Right atrium auricular region (tissue), 2 donors: ENCODE data around the gene CFAP410. TPM values are rescaled to one million over a fixed set of nuclear protein-coding genes. Genes with fewer than 3 reads are reported as not detected.

Experiments used
- DNase-seq: peaks from one replicate; pipeline ENCODE4 v3.0.0-alpha.2; 2019; ENCODE audit warnings: low spot score
- H3K27ac ChIP-seq, 2 donors: fragments of 200-600 bp; sonication (generic); 1 replicate in 1 of 2; 2 replicates in 1 of 2; pipeline ENCODE4 v1.5.1; 2016 to 2019
- H3K27me3 ChIP-seq, 2 donors: fragments of 200-600 bp; sonication (generic); one replicate each; pipeline versions ENCODE4 v1.5.1 to v1.6.0; 2017 to 2019
- H3K36me3 ChIP-seq: fragments of 200-600 bp; sonication (generic); one replicate; pipeline ENCODE4 v1.5.1; 2016
- H3K4me1 ChIP-seq, 2 donors: fragments of 200-600 bp; sonication (generic); one replicate each; pipeline versions ENCODE4 v1.5.1 to v1.6.0; 2017 to 2019
- H3K4me3 ChIP-seq, 2 donors: fragments of 200-600 bp; sonication (generic); 1 replicate in 1 of 2; 2 replicates in 1 of 2; pipeline ENCODE4 v1.5.1; 2017 to 2019; ENCODE audit warnings: mild to moderate bottlenecking in 1 of 2, moderate library complexity in 1 of 2
- H3K9me3 ChIP-seq, 2 donors: fragments of 200-600 bp; sonication (generic); one replicate each; pipeline ENCODE4 v1.5.1; 2019
- total RNA-seq, 2 donors: library from RNA; depleted of rRNA; stranded (reverse); fragments of >200 nt; gene quantifications; one replicate each; pipeline ENCODE4 v1.1.0, GENCODE V29; 2016
- TF ChIP-seq, protein P1 (sequence below), 2 donors: fragments of 200-600 bp; sonication (generic); IDR thresholded peaks; one replicate each; pipeline ENCODE4 v1.5.1; 2019; ENCODE audit warnings: antibody characterized with exemption in 2 of 2

CFAP410 gene
- total RNA-seq, 2 donors from 2014 or later, result 21.4 to 23.2 TPM

DNA sequence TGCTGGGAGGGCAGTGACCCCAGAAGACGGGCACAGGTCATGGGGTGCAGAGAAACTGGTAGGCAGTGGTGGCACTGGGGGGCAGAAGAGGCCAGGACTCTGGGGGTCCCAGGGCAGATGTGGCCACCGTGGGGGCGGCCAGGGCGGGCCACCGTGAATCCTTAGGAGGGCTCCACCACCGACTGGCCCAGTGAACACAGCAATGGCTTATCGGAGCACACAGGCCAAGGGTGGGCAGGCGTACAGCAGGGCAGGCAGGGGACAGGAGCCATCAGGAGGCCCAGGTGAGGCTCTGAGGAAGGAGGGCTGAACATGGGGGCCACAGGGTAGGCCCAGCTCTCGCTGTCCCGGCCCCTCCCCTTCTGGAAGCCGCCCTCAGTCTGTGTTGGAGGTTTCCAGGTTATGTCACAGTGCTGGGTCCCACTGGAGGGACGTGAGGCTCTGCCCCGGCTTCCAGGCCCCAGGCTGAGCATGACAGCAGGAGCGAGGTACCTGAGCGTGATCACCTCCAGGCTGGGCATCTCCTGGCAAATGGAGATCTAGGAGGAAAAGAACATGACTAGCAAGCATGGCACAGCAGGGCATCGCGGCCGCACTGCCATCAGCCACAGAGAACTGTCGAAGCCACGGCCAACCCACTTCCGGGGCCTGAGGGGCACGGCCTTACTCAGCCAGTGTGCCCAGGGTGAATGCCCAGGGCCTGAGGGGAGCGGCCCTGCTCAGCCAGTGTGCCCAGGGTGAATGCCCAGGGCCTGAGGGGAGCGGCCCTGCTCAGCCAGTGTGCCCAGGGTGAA lies 3.7 kb downstream of the CFAP410 start:
- TF ChIP-seq, protein P1, sequence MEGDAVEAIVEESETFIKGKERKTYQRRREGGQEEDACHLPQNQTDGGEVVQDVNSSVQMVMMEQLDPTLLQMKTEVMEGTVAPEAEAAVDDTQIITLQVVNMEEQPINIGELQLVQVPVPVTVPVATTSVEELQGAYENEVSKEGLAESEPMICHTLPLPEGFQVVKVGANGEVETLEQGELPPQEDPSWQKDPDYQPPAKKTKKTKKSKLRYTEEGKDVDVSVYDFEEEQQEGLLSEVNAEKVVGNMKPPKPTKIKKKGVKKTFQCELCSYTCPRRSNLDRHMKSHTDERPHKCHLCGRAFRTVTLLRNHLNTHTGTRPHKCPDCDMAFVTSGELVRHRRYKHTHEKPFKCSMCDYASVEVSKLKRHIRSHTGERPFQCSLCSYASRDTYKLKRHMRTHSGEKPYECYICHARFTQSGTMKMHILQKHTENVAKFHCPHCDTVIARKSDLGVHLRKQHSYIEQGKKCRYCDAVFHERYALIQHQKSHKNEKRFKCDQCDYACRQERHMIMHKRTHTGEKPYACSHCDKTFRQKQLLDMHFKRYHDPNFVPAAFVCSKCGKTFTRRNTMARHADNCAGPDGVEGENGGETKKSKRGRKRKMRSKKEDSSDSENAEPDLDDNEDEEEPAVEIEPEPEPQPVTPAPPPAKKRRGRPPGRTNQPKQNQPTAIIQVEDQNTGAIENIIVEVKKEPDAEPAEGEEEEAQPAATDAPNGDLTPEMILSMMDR (IDR thresholded peaks at IDR 0.05), result no peak
- no peak overlapping the region for H3K4me3 ChIP-seq
- H3K36me3 ChIP-seq, result peaks cover 23% of the 10 kb centered on the region
- H3K9me3 ChIP-seq, result no peaks in the 10 kb centered on the region
- H3K27ac ChIP-seq, result no peak overlapping the region
- peaks cover 0 to 18% of the 10 kb centered on the region in 2 donors for H3K4me1 ChIP-seq
- H3K27me3 ChIP-seq, result no peaks in the 10 kb centered on the region
- no peak for DNase-seq

DNA sequence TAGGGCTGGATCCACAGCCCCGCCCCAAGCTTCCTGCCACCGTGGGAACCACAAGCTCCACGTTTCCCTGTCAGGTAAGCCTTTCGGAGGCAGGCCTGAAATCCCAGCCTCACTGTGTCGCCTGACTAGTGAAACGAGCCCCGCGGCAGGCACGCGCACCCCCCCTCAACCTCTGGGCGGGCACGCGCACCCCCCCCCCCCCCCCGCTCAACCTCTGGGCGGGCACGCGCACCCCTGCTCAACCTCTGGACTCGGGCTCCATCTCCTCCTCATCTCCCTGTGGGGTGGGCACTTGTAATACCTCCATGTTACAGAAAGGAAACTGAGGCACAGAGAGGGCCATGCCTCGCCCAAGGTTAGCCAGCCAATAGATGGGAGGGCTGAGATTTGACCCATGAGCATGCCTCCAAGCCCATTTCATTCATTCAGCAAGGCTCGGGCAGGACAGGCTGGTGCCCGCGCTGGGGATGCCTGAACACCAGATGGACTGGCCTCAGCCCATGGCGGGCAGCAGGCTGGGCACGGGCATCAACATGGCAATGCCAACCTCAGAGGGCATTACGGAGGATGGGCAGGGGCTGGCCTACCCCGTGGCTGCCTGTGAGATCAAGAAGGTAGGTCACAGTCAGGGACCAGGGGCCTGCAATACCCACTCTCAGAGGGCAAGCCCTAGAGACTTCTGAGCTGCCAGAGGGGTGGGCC lies 4.7 kb downstream of the CFAP410 start:
- Histone ChIP-seq H3K9me3 (no peaks in the 10 kb centered on the region), H3K27me3 (no peaks in the 10 kb centered on the region), H3K36me3 (peaks cover 23% of the 10 kb centered on the region), H3K4me1 (peaks cover 0 to 11% of the 10 kb centered on the region in 2 donors), H3K27ac (no peak overlapping the region), H3K4me3 (no peak overlapping the region)
- no peak for DNase-seq
- TF ChIP-seq, protein P1 (IDR thresholded peaks at IDR 0.05), result no peak

DNA sequence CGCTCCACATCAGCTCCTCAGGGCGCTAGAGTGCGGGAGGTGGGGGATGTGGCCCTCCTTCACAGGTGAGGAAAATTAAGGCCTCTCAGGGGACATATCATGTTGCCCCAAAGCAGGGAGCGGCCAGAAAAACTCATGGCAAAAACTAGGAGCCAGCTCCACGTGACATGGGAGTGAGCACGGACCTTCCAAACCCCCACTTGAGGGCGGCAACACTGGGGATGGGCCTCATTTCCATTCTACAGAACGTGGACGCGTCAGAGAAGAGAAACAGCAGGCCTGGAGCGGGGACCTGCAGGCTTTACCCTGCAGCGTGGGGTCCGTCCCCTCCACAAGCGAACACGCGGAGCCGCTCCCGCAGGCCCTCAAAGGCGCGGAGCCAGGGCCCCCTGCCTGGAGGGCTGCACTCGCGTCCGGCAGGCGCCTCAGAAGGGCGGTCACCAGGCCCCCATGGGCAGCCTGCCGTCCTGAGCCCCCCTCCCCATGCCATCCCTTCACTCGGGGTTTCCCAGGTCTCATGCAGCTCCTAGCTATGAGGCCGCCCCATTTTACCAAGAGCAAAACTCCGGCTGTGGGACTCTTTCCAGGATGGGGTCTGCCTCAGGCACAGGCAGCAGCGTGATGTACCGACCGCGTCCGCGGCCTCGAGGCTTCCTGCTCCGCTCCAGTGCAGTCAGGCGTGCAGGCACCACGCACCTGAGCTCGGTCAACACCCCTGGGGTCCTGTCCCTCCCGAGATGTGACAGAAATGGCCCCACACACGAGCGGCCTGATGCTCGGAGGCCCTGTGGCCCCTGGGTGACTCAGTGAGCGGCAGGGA lies 5.5 kb downstream of the CFAP410 start:
- Histone ChIP-seq H3K9me3 (no peaks in the 10 kb centered on the region), H3K4me1 (peaks cover 0 to 11% of the 10 kb centered on the region in 2 donors), H3K27me3 (no peaks in the 10 kb centered on the region), H3K27ac (no peak overlapping the region), H3K36me3 (peaks cover 23% of the 10 kb centered on the region), H3K4me3 (no peak overlapping the region)
- TF ChIP-seq, protein P1 (IDR thresholded peaks at IDR 0.05), result no peak
- DNase-seq, result no peak

DNA sequence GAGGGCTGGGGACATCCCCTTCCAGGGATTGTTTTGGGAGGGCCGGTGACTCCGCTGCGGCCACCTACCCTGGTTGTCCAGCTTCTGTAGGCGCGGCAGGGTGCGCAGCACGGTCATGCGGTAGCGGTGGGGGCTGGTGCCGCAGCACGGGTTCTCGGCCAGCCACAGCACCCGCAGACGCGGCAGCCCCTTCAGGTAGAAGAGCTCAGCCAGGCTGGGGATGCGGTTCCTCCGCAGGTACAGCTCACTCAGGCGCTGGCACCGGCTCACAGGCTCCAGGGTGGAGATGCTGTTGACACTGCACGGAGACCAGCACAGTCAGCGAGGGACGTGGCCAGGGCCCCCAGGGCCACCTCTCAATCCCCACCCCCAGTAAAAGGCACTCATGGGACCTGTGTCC lies 6.2 kb downstream of the CFAP410 start:
- Histone ChIP-seq H3K27me3 (no peaks in the 10 kb centered on the region), H3K4me3 (no peak overlapping the region), H3K36me3 (peaks cover 23% of the 10 kb centered on the region), H3K9me3 (no peaks in the 10 kb centered on the region), H3K4me1 (peaks cover 0 to 6% of the 10 kb centered on the region in 2 donors), H3K27ac (no peak overlapping the region)
- DNase-seq, result no peak
- TF ChIP-seq, protein P1 (IDR thresholded peaks at IDR 0.05), result no peak

DNA sequence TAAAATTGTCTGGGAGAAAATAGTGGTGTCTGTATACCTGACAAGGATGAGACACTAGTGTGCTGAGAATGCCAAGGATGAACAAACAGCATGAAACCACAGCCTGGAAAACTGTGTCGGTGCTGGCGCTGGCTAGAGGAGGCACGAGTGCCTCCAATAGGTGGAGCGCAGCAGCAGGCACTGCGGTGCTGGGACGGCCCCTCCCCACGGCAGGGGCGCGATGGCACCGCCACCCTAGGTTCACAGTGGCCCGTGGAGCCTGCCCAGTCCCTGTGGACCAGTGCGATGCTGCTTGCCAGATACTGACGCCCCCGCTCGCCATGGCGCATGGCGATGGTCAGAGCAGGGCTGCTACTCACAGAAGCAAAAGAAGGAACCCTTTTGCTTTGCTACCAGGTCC lies 6.8 kb downstream of the CFAP410 start:
- Histone ChIP-seq H3K27ac (no peak overlapping the region), H3K4me1 (peaks cover 0 to under 1% of the 10 kb centered on the region in 2 donors), H3K36me3 (peaks cover 24% of the 10 kb centered on the region), H3K27me3 (no peaks in the 10 kb centered on the region), H3K9me3 (no peaks in the 10 kb centered on the region), H3K4me3 (no peak overlapping the region)
- DNase-seq, result no peak
- TF ChIP-seq, protein P1 (IDR thresholded peaks at IDR 0.05), result no peak
